ENCODE measurements around the gene ARHGAP24. TPM values are rescaled to one million over a fixed set of nuclear protein-coding genes. Genes with fewer than 3 reads are reported as not detected.
"Not testable (repeated sequence)": the region's sequence is repeated elsewhere in the genome, so short reads cannot be mapped to it uniquely, and the experiment has no call there.

The ARHGAP24 gene
- total RNA-seq, 1 experiment from 2014 or later = 6.3 TPM

DNA sequence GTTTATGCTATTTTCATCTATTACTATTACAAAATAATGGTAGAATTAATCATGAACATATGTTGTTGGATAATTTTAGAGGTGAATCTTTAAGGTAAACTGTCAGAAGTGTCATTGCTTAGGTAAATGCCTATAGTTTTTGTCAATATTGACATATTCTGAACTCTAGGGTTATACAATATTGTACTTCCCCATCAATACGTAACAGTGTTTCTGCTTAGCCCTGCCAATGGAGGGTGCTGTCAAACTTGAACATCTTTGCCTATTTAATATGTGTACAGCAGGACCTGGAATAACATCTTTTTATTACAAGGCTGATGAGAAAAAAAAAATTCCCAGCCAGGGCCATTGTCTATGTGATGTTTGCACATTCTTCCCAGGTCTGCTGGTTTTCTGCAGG, 40.8 kb downstream of the ARHGAP24 start:
- DNase-seq (ENCODE audit: low spot score) = no peak

DNA sequence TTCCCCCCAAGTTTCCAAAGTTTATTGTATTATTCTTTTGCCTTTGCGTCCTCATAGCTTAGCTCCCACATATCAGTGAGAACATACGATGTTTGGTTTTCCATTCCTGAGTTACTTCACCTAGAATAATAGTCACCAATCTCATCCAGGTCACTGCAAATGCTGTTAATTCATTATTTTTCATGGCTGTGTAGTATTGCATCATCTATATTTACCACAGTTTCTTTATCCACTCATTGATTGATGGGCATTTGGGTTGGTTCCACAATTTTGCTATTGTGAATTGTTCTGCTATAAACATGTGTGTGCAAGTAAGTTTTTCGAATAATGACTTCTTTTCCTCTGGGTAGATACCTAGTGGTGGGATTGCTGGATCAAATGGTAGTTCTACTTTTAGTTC, 43.6 kb downstream of the ARHGAP24 start:
- DNase-seq (ENCODE audit: low spot score) = not testable (repeated sequence)

DNA sequence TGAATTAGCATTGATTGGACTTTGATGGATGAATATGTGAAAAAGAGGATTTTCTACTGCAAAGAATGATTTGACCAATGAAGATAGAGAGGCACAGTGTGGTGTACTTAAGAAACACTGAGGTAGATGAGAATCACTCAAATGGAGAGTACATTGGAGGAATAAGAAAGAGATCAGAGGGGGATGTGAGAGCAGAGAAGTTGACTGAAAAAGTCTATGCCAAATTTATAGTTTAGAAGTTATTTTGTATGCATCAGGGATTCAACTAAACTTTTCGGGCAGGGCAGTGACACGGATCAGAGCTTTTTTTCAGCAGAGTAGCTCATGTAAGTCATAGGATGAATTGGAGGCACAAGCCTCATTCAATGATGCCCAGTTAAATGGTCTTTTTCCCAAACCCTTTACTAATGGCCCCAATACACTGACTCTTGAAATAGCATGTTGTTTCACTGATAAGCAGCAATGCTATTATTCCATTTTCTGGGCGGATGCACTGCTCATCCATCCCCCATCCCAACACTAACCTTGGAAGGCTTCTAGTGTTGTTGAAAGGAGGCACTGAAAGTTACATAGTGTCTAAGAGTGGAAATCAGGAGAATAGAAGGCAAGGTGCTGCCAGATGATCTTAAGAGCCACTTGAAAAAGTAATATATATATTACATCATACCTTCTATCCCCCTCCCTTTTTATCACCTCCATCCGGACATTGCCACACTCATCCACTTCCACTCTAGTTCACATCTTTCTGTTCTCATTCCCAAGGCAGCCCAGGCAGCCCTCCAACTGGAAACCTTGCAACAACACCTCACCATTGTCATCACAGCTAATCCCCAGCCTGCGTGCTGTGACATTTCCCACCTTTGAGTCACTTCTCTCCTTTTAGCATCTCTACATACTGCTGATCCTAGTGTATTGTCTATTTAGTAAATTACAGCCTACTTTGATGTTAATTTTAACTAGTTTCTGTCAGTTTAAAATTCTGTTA, 46.1 kb downstream of the ARHGAP24 start:
- no peak for DNase-seq (ENCODE audit: low spot score)

DNA sequence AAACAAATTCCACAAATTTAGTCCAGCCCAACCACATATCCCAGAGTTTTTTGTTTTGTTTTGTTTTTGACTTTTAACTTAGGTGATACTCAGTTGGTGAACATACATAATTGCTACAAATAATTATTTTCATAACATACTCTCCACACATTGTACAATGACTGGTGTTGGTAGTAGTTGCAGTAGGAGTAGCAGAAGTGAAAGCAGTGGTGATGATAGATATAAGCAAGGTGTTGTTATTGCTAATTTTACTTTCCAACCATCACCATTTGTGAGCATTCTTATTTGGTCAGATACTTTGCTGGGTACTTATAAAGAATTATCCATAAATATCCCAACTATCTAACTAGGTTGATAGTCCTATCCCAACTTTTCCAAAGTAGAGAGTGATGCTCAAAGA, 47.3 kb downstream of the ARHGAP24 start:
- no peak for DNase-seq (ENCODE audit: low spot score)

DNA sequence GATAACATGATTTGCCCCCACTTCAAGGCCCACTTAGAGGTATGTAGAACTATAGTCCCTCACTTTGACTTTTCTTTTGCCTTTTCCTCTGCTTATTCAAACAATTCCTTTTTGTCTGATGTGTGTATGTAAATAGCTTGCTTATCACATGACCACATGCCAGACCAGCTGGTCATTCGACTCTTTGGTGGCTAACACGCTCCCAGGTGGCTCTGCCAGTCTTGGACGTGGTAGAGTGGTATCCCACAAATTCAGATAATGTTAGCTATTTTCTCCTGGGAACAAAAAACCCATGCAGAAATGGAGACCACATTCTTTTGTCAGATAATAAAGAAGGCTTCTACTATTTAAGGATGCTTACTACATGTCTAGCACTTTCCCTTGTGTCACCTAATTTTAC, 47.9 kb downstream of the ARHGAP24 start:
- DNase-seq (ENCODE audit: low spot score) = peak; percentile 5

DNA sequence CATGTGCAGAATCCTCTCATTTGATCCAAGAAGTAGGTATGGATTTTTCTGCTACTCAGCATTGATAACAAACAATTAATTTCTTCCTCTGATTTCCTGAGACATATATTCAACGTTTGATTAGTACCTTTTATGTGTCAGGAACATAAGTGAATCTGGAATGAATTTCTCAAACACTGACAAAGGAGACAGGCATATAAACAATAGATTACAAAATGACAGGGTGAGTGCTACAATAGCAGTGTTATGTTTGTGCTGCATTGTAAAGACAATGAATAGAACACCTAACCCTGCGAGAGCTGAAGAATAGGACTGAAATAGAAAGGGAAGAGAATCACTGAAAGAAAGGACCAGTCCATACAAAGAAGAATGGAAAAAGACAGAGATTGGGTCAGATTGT, 52.9 kb downstream of the ARHGAP24 start:
- DNase-seq (ENCODE audit: low spot score) = no peak

DNA sequence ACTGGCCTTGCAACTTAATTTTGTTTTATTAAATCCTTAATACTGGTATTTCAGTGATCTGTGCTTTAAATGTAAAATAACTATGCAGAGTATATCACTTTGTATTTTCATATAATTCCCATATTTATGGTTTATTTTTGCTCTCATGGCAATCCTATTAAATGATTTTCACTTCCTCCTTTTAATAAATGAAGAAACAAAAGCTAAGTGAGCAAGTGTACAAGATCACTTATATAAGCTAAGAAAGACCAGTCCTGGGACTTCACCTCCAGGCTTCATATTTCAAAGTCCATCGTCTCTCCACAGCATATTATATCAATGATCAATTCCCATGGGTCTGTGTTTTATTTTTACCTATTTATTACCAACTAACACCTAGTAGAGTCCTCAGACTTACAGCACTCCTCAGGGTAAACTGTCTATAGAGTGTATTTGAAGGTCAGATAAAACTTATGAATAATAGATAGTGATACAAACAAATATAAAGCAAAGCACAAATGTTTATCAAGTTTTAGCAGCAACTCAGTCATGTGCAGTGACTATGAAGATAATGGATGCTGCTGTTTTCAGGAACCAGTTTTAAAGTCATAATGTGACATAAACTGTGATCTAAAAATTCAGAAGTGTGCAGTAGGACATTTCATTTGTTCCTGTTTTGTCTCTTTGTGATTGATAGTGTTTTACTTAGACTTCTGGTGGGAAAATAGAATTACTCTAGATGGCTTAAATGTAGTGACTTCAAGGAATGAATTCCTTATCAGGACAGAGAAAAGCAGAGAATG, 56.8 kb downstream of the ARHGAP24 start:
- DNase-seq (ENCODE audit: low spot score) = no peak

DNA sequence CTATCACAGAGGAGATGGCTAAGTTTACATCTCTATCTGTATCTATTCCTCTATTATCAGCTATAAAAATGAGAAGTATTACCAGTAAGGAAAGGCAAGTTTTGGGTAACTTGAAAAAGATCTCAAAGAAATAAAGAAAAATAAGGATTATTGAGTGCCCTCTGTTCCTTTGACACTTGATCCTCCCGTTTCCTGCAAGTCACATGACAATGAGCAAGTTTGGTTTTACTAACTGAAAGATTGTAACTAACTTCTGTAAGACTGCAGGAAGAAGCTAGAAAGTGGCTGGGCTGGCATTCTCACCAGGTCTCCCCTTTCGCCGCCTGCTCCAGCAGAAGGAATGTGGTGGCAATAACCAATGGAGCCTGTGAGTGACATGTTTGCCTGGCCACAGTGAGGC, 59.2 kb downstream of the ARHGAP24 start:
- no peak for DNase-seq (ENCODE audit: low spot score)

DNA sequence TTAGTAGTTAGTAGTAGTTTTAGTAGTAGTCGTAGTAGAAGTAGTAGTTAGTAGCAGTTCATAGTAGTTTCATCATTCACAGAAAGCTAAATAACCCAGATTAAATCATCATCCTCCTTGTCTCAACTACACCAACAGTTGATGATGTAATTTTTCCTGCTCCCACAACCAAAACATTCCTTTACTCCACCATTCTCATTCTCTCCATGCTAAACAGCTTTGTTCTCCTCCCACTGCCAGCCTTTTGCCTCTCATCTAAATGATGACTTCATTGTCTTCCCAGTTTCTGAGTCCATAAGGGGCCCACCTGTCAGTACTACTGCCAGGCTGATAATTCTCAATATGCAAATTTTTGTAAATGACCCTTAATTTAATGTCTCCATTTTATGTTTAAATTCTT, 68.9 kb downstream of the ARHGAP24 start:
- DNase-seq (ENCODE audit: low spot score) = peak; percentile 29

DNA sequence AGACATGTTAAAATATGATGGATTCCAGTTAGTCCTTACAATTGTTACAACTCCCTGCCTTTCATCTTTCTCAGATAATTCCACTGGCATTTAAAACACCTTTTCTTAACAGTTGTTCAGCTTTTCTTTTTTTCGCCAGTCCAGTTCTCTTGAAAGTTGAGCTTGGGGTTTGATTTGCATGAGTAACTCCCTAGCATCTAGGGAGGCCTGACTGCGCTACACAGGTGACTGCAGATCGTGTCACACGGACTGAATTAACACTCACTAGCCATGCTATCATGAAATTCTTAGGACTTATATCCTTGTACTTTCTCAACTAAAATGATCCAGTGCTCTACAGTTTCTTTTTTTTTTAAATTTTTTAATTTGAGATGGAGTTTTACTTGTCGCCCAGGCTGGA, 69.8 kb downstream of the ARHGAP24 start:
- no peak for DNase-seq (ENCODE audit: low spot score)

DNA sequence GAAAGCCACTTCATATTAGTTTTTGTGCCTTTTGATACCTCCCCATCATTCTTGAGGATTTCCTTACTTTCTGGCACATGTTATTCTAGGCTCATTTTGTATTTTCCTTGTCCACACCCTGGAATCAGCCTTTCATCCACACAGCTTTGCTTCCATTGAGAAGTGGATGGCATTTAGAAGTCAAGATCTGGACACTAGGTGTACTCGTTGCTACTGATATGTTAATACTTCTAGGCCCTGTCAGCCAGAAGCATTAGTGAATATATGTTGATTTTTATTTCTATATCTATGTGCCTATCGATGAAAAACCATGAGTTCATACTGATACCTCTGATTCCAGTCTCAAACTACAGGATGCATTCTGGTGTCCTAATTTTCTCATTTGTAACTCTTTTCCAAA, 73.2 kb downstream of the ARHGAP24 start:
- DNase-seq (ENCODE audit: low spot score) = no peak

DNA sequence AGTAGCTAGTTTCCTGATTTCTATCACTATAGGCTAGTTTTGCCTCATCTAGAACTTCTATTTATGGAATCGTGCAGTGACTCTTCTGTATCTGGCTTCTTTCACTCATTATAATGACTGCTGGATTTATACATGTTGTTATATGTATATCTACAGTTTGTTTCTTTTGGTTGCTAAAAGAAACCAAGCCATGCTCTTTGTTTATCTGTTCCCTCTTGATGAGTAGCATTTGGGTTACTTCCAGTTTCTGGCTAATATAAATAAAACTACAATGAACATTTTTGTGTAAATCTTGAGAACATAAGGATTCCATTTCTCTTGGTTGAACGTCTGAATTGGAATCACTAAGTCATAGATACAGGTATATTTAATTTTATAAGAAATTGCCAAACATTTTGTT, 73.9 kb downstream of the ARHGAP24 start:
- DNase-seq (ENCODE audit: low spot score) = no peak

DNA sequence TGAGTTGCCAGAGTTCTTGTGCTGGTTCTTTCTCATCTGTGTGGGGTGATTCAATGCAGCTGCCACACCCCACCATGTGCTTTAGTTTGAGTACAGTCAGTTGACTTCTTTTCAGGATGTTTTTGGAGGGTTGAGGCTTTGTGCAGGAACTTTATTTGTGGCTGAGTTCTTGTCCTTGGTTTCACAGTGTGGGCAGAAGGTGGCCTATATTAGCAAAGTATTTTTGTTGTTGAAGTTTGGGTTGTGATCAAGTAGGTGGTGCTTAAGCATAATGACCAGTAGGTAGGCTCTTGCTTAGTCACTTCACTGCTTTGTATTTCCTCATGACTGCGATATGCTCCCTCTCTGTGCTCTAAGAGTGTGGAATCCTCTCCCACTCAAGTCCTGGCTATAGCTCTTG, 80.3 kb downstream of the ARHGAP24 start:
- DNase-seq (ENCODE audit: low spot score) = no peak

DNA sequence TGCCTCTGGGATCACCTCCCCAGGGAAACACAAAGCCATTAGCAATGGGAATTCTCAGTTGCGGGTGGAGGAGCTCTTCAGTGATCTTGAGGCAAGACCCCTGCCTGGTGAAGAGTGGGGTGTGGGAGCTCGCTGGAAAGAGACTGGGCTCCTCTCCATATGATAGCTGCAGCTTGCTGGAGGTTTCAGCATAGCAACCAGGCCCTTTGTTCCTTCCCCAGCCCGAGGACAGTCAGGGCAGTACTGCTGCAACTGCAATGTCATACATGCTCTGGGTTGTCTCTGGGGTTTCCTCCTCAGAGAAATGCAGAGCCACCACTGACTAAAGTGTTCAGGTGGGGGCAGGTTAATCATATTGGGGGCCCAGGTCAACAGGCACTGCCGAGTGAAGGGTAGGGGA, 81.3 kb downstream of the ARHGAP24 start:
- DNase-seq (ENCODE audit: low spot score) = no peak

DNA sequence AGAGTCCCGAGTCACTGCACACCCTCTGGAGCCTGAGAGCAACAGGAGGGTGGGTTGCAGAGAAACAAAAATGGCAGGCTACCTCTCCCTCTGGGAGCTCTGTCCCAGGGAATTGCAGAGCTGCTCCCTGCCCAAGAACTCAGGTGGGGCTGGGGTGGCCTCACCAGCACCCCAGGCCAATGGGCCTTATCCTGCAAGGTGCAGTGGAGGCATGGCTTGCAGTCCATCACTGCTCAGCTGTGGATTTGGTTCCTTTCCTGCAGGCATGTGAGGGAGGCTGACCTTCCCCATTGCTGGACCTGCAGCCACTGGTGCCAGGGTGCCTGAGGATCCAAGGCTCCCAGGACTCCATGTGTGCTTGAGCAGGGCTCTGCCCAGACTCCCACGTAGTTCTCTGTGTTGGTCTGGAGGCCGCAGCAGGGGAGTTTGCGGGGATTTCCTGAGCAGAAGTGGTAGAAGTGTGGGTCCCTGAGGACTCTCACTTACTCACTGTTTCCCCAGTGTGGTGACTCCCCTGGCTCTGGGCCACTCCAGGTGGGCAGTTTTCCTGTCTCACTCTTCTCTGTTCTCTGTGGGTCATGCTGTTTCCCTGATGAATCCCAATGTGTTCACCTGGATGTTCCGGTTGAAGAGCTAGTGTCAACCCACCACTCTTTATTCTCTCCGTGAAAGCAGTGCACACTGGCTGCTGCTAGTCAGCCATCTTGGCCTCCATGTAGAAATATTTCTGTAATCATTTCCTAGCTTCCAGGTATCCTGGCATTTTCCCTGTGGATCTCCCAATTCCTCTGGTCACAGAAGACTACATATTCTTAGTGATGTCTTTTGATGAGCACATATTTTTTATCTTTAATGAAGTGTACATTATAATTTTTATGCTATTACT, 82.3 kb downstream of the ARHGAP24 start:
- DNase-seq (ENCODE audit: low spot score) = no peak

DNA sequence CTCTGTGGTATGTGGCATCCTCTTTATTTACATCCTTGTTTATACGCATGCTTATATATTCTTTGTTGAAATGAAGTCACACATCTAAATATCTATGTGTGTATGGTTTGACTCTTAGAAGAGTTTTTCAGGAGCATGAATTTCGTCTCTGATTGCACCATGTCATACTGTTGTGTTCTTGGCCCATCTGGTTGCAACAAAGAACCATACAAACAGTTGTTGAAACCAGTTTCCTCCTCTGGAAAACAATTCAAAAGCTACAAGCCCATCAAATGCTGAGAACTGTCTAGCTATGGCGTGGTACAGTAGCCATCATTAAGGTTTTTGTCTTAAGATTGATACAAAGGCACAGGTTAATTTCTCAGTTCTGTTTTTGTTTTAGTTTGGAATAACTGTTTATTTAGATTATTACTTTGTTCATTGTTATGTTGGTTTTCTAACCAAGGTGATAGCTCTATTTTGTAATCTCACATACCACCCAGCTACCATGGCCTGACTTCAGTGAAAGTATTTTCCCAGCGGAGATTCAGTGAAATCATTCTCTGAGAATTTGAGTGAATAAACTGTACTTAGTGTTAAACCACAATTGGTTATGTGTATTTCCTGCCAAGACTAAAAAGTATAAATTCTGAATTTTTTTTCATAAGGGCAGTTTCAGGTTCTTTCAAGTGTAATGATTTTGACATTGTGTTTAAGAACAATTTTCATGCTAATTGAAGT, 91.0 kb downstream of the ARHGAP24 start:
- DNase-seq (ENCODE audit: low spot score) = peak; percentile 20

DNA sequence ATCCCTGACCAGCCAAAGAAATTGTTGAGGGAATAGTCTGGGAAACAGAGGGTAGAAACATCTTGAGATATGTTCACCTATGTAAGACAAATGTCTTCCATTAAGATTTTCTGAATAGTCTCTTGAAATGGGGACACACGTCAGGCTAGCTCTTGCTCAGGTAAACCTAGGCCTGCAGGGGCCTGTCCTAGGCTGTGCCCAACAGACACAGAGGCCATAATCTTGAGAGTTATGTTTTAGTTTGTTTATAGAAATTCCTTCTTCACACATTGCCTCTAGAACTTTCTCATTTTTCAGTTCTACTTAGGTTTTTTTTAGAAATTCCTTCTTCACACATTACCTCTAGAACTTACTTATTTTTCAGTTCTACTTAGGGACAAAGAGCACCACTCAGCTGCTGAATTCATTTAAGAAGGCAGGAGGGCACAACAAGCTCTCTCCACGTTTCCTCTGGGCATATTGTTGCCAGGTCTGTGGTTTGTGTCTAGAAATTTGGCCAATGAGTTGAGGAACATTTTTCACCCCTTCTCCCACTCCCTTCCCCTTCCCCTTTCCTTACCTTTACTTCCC, 94.9 kb downstream of the ARHGAP24 start:
- no peak for DNase-seq (ENCODE audit: low spot score)

DNA sequence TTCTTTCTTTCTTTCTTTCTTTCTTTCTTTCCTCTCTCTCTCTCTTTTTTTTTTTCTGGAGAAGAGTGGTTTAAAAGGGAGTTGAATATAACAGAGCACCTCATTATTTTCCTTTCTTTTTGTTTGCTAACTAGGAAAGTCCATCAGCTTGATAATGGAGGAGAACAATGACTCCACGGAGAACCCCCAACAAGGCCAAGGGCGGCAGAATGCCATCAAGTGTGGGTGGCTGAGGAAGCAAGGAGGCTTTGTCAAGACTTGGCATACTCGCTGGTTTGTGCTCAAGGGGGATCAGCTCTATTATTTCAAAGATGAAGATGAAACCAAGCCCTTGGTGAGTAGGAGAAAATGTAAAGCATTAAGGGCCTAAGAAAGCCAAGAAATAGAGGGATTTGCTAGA, 95.4 kb downstream of the ARHGAP24 start:
- no peak for DNase-seq (ENCODE audit: low spot score)

DNA sequence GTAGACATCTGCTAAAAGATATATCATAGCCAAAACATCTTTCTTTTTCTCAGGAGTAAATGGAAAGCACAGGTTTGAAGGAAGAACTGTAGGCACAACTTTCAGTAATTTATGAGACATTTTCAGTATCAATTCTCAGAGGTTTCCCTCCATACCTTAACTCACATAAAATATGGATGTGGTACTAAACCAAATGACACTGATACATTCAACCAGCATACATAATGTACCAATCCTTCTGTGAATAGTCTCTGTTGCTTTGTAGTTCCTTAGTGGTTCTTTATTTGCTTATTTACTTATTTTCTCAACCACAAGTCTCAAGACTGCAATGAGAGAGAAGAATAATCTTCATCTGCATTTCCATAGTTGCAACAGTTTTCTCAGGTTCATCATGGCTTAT, 96.1 kb downstream of the ARHGAP24 start:
- DNase-seq (ENCODE audit: low spot score) = no peak

DNA sequence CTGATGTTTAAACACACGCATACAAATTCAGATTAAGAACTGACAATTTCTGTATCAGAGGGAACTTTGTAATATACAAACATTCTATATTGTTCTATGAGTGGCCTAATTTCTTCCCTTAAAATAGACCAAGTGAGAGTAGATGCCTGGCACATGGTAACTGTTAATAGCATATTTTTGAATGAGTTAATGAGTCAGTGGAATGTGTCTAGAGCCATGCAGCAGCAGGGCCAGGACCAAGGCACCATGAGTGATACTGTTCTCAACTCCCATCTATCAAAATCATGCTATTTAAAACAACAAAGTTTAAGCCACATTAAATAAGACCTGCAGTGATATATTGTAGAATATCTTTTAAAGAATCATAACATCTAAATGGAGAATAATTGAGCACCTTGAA, 98.3 kb downstream of the ARHGAP24 start:
- no peak for DNase-seq (ENCODE audit: low spot score)

DNA sequence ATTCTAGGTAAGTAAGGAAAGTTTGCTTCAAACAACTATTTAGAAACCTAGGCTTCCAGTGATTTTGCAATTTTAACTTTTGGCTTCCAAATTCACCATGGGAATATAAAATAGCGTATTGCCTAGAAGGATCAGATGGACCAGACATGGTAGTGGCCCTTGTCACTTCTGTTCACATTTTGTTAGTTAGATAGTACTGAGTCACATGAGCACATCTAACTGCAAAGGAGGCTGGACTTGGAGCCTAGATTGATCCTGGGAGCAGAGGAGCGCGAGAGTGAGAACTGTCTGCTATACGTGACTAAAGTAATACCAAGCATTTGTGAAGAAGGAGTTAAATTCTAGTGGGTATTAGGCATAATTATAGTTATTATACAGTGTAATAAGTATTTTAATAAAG, 102.4 kb downstream of the ARHGAP24 start:
- DNase-seq (ENCODE audit: low spot score) = no peak
